ENCODE data around the gene MBIP.

DNA sequence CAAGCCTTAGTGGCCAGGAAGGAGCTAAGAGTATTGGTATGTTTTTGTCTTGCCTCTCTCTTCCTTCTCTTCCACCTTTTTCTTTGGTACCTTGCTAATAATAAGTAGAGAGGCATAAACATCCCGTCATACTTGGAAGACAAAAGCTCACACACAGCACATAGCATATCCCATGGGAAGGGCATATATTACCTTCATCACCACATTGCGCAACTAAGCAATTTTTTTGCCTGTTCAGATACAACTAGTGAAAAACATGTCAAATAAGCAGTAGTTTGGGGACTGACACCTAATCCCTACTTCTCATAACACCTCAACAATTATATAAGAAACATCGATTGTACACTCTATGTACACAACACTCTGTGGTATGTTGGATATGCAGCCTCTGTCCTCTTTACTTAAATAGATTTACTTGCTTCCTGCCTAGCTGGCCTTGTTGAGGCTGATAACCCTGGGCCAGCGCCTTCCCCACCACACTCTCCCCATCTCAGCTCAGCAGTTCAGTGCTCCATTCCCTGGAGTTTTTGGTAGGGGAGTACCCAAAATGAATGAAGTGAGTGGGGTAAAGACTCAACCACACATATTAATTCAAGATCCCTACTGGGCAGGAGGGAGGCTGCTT lies 35.4 kb downstream of the MBIP start:
- TF ChIP-seq JUND (IDR thresholded peaks at IDR 0.05), result no peak
- TF ChIP-seq CTCF (IDR thresholded peaks at IDR 0.05; ENCODE audit: low read depth, low read length, missing input control), result no peak
- no peak for TF ChIP-seq TAF1 (conservative IDR thresholded peaks at IDR 0.05)
- no peak for TF ChIP-seq SP1 (IDR thresholded peaks at IDR 0.05)
- no peak for TF ChIP-seq YY1 (IDR thresholded peaks at IDR 0.05)
- TF ChIP-seq GABPA (IDR thresholded peaks at IDR 0.05 in 1 of 2, conservative IDR thresholded peaks at IDR 0.05 in 1 of 2), result no peak
- TF ChIP-seq EGR1 (IDR thresholded peaks at IDR 0.05; ENCODE audit: low read depth in 2 of 2), result no peak
- TF ChIP-seq REST (IDR thresholded peaks at IDR 0.05), result no peak
- TF ChIP-seq ATF3 (IDR thresholded peaks at IDR 0.05), result no peak

Data from liver (tissue), 3 donors.